H1 (cell line): ENCODE results near the gene NCF4. TPM values are rescaled to one million over a fixed set of nuclear protein-coding genes. Genes with fewer than 3 reads are reported as not detected.

Experiments
- CTCF ChIA-PET: fragments of 300-600 bp; sonication (Branson Sonifier 250); formaldehyde crosslinking; loops from one replicate; lab custom pipeline; 2021; ENCODE audit not compliant: partially characterized antibody; lab: Charles Lee
- POLR2A ChIA-PET: fragments of 300-600 bp; sonication (Branson Sonifier 250); formaldehyde crosslinking; loops from one replicate; lab custom pipeline; 2021; ENCODE audit warnings: inconsistent platforms; ENCODE audit not compliant: partially characterized antibody; lab: Charles Lee
- DNase-seq, 2 experiments: peaks; one replicate each; pipeline versions ENCODE4 v3.0.0 to v3.0.0-alpha.2; 2010 to 2022; ENCODE audit warnings: low spot score in 2 of 2, low read depth in 1 of 2, mixed read lengths in 1 of 2
- FAIRE-seq: peaks from 2 replicates; lab custom pipeline; 2011; peaks lifted over from hg19 to GRCh38; lab: Jason Lieb, UNC
- H2AFZ ChIP-seq: 2 replicates; pipeline ENCODE4 v1.8.1; 2012; ENCODE audit warnings: low read length, inconsistent platforms
- H2AK5ac ChIP-seq: 2 replicates; pipeline ENCODE4 v1.6.1; 2013; ENCODE audit warnings: low read depth, low read length
- H2BK120ac ChIP-seq: replicated peaks from 2 replicates; pipeline ENCODE3; 2013; ENCODE audit warnings: low read depth, low read length, inconsistent platforms
- H2BK12ac ChIP-seq: 2 replicates; pipeline ENCODE4 v1.6.1; 2013; ENCODE audit warnings: low read depth, low read length
- H2BK15ac ChIP-seq: 2 replicates; pipeline ENCODE4 v1.6.1; 2013; ENCODE audit warnings: low read length
- H2BK20ac ChIP-seq: 2 replicates; pipeline ENCODE4 v1.6.1; 2013; ENCODE audit warnings: low read length
- H2BK5ac ChIP-seq: 2 replicates; pipeline ENCODE4 v1.6.1; 2013; ENCODE audit warnings: low read depth, low read length
- H3K14ac ChIP-seq: 2 replicates; pipeline ENCODE4 v1.6.1; 2013; ENCODE audit warnings: inconsistent platforms; ENCODE audit not compliant: insufficient read length
- H3K18ac ChIP-seq: 2 replicates; pipeline ENCODE4 v1.6.1; 2013; ENCODE audit warnings: low read length; ENCODE audit errors: extremely low read depth
- H3K23ac ChIP-seq: 2 replicates; pipeline ENCODE4 v1.6.1; 2013; ENCODE audit warnings: inconsistent platforms; ENCODE audit not compliant: insufficient read length
- H3K23me2 ChIP-seq: 2 replicates; pipeline ENCODE4 v1.6.1; 2013; ENCODE audit warnings: low read depth, low read length
- H3K27ac ChIP-seq: 2 replicates; pipeline ENCODE4 v1.6.1; 2011; ENCODE audit warnings: low read depth, low read length, inconsistent platforms
- H3K27me3 ChIP-seq, 4 experiments: replicated peaks in 1 of 4; 1 replicate in 1 of 4; 2 replicates in 3 of 4; pipeline versions ENCODE4 v1.6.1 to v1.8.1; 2011 to 2013; ENCODE audit warnings: low read length in 3 of 4, mild to moderate bottlenecking in 3 of 4, inconsistent platforms in 2 of 4, mixed read lengths in 2 of 4, moderate library complexity in 1 of 4; ENCODE audit not compliant: control insufficient read depth in 3 of 4, insufficient read depth in 3 of 4; ENCODE audit errors: extremely low read depth in 1 of 4
- H3K36me3 ChIP-seq, 4 experiments: 2 replicates each; pipeline versions ENCODE4 v1.6.1 to v1.8.1; 2011 to 2013; ENCODE audit warnings: mild to moderate bottlenecking in 4 of 4, low read length in 3 of 4, moderate library complexity in 2 of 4, control low read depth in 1 of 4, inconsistent platforms in 1 of 4; ENCODE audit not compliant: insufficient read depth in 4 of 4, control insufficient read depth in 2 of 4
- H3K4ac ChIP-seq: replicated peaks from 2 replicates; pipeline ENCODE3; 2013; ENCODE audit warnings: low read length, low read depth, mixed read lengths, inconsistent platforms; ENCODE audit not compliant: insufficient read length
- H3K4me1 ChIP-seq, 4 experiments: replicated peaks in 1 of 4; 1 replicate in 1 of 4; 2 replicates in 3 of 4; pipeline versions ENCODE4 v1.6.1 to v1.8.1; 2011 to 2013; ENCODE audit warnings: low read length in 3 of 4, inconsistent platforms in 2 of 4, mixed read lengths in 1 of 4; ENCODE audit not compliant: insufficient read depth in 4 of 4, control insufficient read depth in 3 of 4
- H3K4me2 ChIP-seq, 2 experiments: 2 replicates each; pipeline versions ENCODE4 v1.6.1 to v1.8.1; 2011 to 2013; ENCODE audit warnings: low read depth in 2 of 2, low read length in 2 of 2, control low read depth in 1 of 2, inconsistent platforms in 1 of 2, mild to moderate bottlenecking in 1 of 2; ENCODE audit not compliant: insufficient read depth in 1 of 2
- H3K4me3 ChIP-seq, 4 experiments: fragments of 200-600, 300-600 bp in 1 of 4; sonication (generic), shearing (Covaris generic), sonication (Bioruptor Twin) in 1 of 4; 2 replicates each; pipeline versions ENCODE4 v1.5.1 to v1.8.1; 2011 to 2016; ENCODE audit warnings: low read length in 4 of 4, low read depth in 3 of 4, control low read depth in 2 of 4, inconsistent platforms in 2 of 4, mild to moderate bottlenecking in 2 of 4, mixed read lengths in 1 of 4, moderate library complexity in 1 of 4; ENCODE audit not compliant: insufficient read depth in 2 of 4; ENCODE audit errors: extremely low read depth in 1 of 4
- H3K56ac ChIP-seq: replicated peaks from 2 replicates; pipeline ENCODE3; 2013; ENCODE audit warnings: low read depth, mild to moderate bottlenecking, mixed read lengths, low read length, inconsistent platforms; ENCODE audit not compliant: insufficient read length
- H3K79me1 ChIP-seq: 2 replicates; pipeline ENCODE4 v1.6.1; 2013; ENCODE audit warnings: low read depth, low read length, control low read depth
- H3K79me2 ChIP-seq, 2 experiments: 2 replicates each; pipeline versions ENCODE4 v1.6.1 to v1.8.1; 2012 to 2013; ENCODE audit warnings: low read length in 2 of 2, mild to moderate bottlenecking in 2 of 2, inconsistent platforms in 1 of 2; ENCODE audit not compliant: insufficient read depth in 2 of 2, control insufficient read depth in 1 of 2
- H3K9ac ChIP-seq, 4 experiments: replicated peaks in 1 of 4; 1 replicate in 1 of 4; 2 replicates in 3 of 4; pipeline versions ENCODE4 v1.6.1 to v1.8.1; 2011 to 2013; ENCODE audit warnings: low read depth in 3 of 4, low read length in 3 of 4, control low read depth in 2 of 4, mild to moderate bottlenecking in 2 of 4, moderate library complexity in 2 of 4, inconsistent platforms in 1 of 4; ENCODE audit errors: extremely low read depth in 1 of 4
- H3K9me3 ChIP-seq, 2 experiments: 2 replicates each; pipeline versions ENCODE4 v1.6.1 to v1.8.1; 2012 to 2013; ENCODE audit warnings: mild to moderate bottlenecking in 2 of 2, moderate library complexity in 2 of 2, control low read depth in 1 of 2, inconsistent platforms in 1 of 2, low read depth in 1 of 2, low read length in 1 of 2, mixed read lengths in 1 of 2; ENCODE audit not compliant: insufficient read depth in 2 of 2
- H4K20me1 ChIP-seq, 2 experiments: replicated peaks in 1 of 2; 2 replicates each; pipeline versions ENCODE3 to v1.8.1; 2011 to 2013; ENCODE audit warnings: inconsistent platforms in 2 of 2, low read length in 2 of 2, mild to moderate bottlenecking in 1 of 2; ENCODE audit not compliant: insufficient read depth in 2 of 2, control insufficient read depth in 1 of 2
- H4K5ac ChIP-seq: 2 replicates; pipeline ENCODE4 v1.6.1; 2013; ENCODE audit warnings: low read length, low read depth, mixed read lengths, inconsistent platforms; ENCODE audit not compliant: insufficient read length
- H4K8ac ChIP-seq: 2 replicates; pipeline ENCODE4 v1.8.0; 2013; ENCODE audit warnings: mild to moderate bottlenecking, moderate library complexity, low read length, inconsistent platforms; ENCODE audit not compliant: insufficient read depth; ENCODE audit errors: extremely low read depth
- H4K91ac ChIP-seq: replicated peaks from 2 replicates; pipeline ENCODE3; 2013; ENCODE audit warnings: low read length, mixed read lengths, inconsistent platforms; ENCODE audit not compliant: insufficient read length
- CBX8 ChIP-seq: fragments of 300-800, 300-1000 bp; sonication (generic); IDR thresholded peaks from 2 replicates; pipeline ENCODE4 v1.7.1; 2016; ENCODE audit warnings: low read depth, low read length, borderline replicate concordance
- CHD1 ChIP-seq: IDR thresholded peaks from 2 replicates; pipeline ENCODE4 v1.6.1; 2012; ENCODE audit warnings: low read depth, low read length, improper control_type of control experiment
- EGR1 ChIP-seq: IDR thresholded peaks from 2 replicates; pipeline ENCODE4 v1.6.1; 2011; ENCODE audit warnings: low read depth, low read length, borderline replicate concordance
- EP300 ChIP-seq, 2 experiments: IDR thresholded peaks; 1 replicate in 1 of 2; 2 replicates in 1 of 2; pipeline ENCODE4 v1.6.1; 2011 to 2012; ENCODE audit warnings: low read depth in 2 of 2, low read length in 2 of 2, mild to moderate bottlenecking in 2 of 2, borderline replicate concordance in 1 of 2, inconsistent platforms in 1 of 2, moderate library complexity in 1 of 2
- MAFK ChIP-seq: IDR thresholded peaks from 2 replicates; pipeline ENCODE4 v1.6.1; 2012; ENCODE audit warnings: low read depth, mild to moderate bottlenecking, improper control_type of control experiment, low read length
- RBBP5 ChIP-seq: IDR thresholded peaks from 2 replicates; pipeline ENCODE4 v1.7.1; 2012; ENCODE audit warnings: low read depth, mild to moderate bottlenecking, inconsistent platforms, low read length, moderate library complexity, borderline replicate concordance
- SP1 ChIP-seq: IDR thresholded peaks from 2 replicates; pipeline ENCODE4 v1.6.1; 2011; ENCODE audit warnings: low read depth, low read length
- SP4 ChIP-seq: IDR thresholded peaks from 2 replicates; pipeline ENCODE4 v1.6.1; 2012; ENCODE audit warnings: low read length, inconsistent platforms
- TEAD4 ChIP-seq: IDR thresholded peaks from 2 replicates; pipeline ENCODE4 v1.6.1; 2012; ENCODE audit warnings: low read depth, low read length, inconsistent platforms, mixed read lengths
- WGBS, 2 experiments: shearing (Covaris generic) in 1 of 2; methylation state at CpG; one replicate each; pipeline versions ENCODE4 v1.1.6 to v1.1.7; 2013 to 2015; ENCODE audit warnings: low lambda C conversion rate in 2 of 2, mixed read lengths in 2 of 2, inconsistent platforms in 1 of 2, low coverage in 1 of 2, missing lambda C conversion rate in 1 of 2; ENCODE audit not compliant: insufficient replicate concordance in 2 of 2, insufficient coverage in 1 of 2, insufficient read length in 1 of 2; ENCODE audit errors: extremely low coverage in 1 of 2, missing lambda C conversion rate in 1 of 2; 5-methylcytosine and 5-hydroxymethylcytosine counted together
- polyA plus RNA-seq, 7 experiments: library from polyadenylated mRNA; depleted of rRNA in 3 of 7; stranded (reverse) in 5 of 7; unstranded in 2 of 7; fragments of >200 nt in 5 of 7; fragments of 200-250 nt in 2 of 7; gene quantifications; 1 replicate in 5 of 7; 2 replicates in 1 of 7; 4 replicates in 1 of 7; pipeline versions ENCODE4 v1.2.1 to v1.2.3, GENCODE V29; 2011 to 2013; ENCODE audit warnings: missing spikeins in 2 of 7, mixed read lengths in 2 of 7
- total RNA-seq: library from RNA; stranded (reverse); fragmentation: NEBNext Ultra II Directional; extraction: Animal tissue kit (Norgen Biotek cat#: 25700); gene quantifications from 2 replicates; pipeline ENCODE4 v1.2.1, GENCODE V29; 2021
- TF ChIP-seq, protein P1 (sequence below), 3 experiments: IDR thresholded peaks; 1 replicate in 2 of 3; 2 replicates in 1 of 3; pipeline versions ENCODE4 v1.5.1 to v1.6.1; 2011; ENCODE audit warnings: low read length in 3 of 3, mild to moderate bottlenecking in 3 of 3, inconsistent platforms in 2 of 3, low read depth in 1 of 3, moderate library complexity in 1 of 3; ENCODE audit not compliant: insufficient read depth in 1 of 3; ENCODE audit errors: control extremely low read depth in 1 of 3

NCF4 gene
- total and polyA plus RNA-seq, 2 of the 8 experiments (the other 6 are each of a cell fraction or from before 2014, with no cell fraction given), result 0.20 TPM; not detected in 1

DNA sequence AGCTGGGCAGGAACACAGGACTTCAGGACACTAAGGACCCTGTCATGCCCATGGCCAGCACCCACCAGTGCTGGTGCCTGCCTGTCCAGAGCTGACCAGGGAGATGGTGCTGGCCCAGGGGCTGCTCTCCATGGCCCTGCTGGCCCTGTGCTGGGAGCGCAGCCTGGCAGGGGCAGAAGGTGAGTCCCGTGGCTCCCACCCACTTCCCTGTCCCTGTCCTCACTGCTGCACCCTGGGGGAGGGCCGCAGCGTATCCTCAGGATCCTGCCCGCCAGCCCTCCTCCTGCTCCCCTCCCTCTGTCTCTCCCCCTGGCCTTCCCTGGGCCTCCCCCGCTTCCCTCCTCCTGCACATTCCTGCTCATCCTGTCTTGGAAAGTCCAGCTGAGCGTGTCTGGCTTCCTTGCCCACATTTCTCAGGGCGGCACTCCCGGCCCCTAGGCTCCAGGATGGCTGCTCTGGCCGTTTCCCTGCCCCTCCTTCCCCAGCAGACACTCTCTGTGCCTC is 61.4 kb downstream of the NCF4 start:
- WGBS, 2 experiments, result 78% methylated on average over 4 of the region's 10 CpGs; no CpG with 5 or more reads in 1 of the 2 experiments
- Histone ChIP-seq H3K23ac (no peak overlapping the region), H2BK15ac (peak overlapping the region; percentile 46; the same call in 1 of the 2 replicates), H4K5ac (no peak overlapping the region), H2AK5ac (no peak overlapping the region), H3K9ac (no peak overlapping the region), H2AFZ (no peak overlapping the region), H3K56ac (no peak overlapping the region), H2BK5ac (0 out of 2 replicates have a peak overlapping the region, but pooled peaks have one; percentile 5), H3K79me2 (no peaks in the 10 kb centered on the region), H3K18ac (no peak overlapping the region; the same call in 1 of the 2 replicates), H4K8ac (no peak overlapping the region), H3K23me2 (peaks cover 5% of the 10 kb centered on the region), H3K4me2 (no peak overlapping the region), H3K27me3 (peaks cover 0 to 2% (median 0%) of the 10 kb centered on the region in 4 experiments; a peak in 1 of 7 replicates), H2BK120ac (no peak overlapping the region), H3K14ac (no peak overlapping the region), H4K20me1 (peaks cover 0 to 5% of the 10 kb centered on the region in 2 experiments), H3K4me3 (no peak overlapping the region), H4K91ac (no peak overlapping the region), H3K4ac (no peak overlapping the region), H3K27ac (no peak overlapping the region; the same call in 1 of the 2 replicates), H3K36me3 (no peaks in the 10 kb centered on the region), H3K4me1 (peaks cover 0 to 9% (median 3%) of the 10 kb centered on the region in 4 experiments; a peak in 4 of 7 replicates), H3K79me1 (no peaks in the 10 kb centered on the region), H3K9me3 (no peaks in the 10 kb centered on the region; a peak in 1 of 4 replicates), H2BK12ac (peak overlapping the region; percentile 71; the same call in 1 of the 2 replicates), H2BK20ac (peak overlapping the region; percentile 52; the same call in 1 of the 2 replicates)
- no peak for DNase-seq
- FAIRE-seq, result no peak
- no peak for TF ChIP-seq MAFK
- TF ChIP-seq EP300 (IDR thresholded peaks at IDR 0.05; ENCODE audit: borderline replicate concordance in 1 of 2, low read depth in 2 of 2, low read length in 2 of 2), result no peak
- TF ChIP-seq CBX8, result no peak
- TF ChIP-seq EGR1, result no peak
- TF ChIP-seq, protein P1, sequence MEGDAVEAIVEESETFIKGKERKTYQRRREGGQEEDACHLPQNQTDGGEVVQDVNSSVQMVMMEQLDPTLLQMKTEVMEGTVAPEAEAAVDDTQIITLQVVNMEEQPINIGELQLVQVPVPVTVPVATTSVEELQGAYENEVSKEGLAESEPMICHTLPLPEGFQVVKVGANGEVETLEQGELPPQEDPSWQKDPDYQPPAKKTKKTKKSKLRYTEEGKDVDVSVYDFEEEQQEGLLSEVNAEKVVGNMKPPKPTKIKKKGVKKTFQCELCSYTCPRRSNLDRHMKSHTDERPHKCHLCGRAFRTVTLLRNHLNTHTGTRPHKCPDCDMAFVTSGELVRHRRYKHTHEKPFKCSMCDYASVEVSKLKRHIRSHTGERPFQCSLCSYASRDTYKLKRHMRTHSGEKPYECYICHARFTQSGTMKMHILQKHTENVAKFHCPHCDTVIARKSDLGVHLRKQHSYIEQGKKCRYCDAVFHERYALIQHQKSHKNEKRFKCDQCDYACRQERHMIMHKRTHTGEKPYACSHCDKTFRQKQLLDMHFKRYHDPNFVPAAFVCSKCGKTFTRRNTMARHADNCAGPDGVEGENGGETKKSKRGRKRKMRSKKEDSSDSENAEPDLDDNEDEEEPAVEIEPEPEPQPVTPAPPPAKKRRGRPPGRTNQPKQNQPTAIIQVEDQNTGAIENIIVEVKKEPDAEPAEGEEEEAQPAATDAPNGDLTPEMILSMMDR (IDR thresholded peaks at IDR 0.05; ENCODE audit: control extremely low read depth in 1 of 3, insufficient read depth in 1 of 3, low read depth in 1 of 3, low read length in 3 of 3), result peak in 2 of 3 experiments; percentile 11 to 27; a peak in 2 of 4 replicates
- TF ChIP-seq SP1, result no peak
- 0 out of 2 replicates have a peak, but pooled peaks have one; percentile 30 for TF ChIP-seq RBBP5
- TF ChIP-seq CHD1, result no peak
- peak; percentile 44; the same call in 1 of the 2 replicates for TF ChIP-seq TEAD4
- no peak for TF ChIP-seq SP4
- CTCF ChIA-PET, result interaction anchor here (0.6 to 1.3 kb wide), 6 partner anchors 8 to 265 kb away, joined by 3 to 6 read pairs (median 3); partner anchors contain the start of gene CSF2RB
- POLR2A ChIA-PET, result no interaction called here
